ENCODE results near the gene SCN8A.

Gene SCN8A

GRCh38 chr12:51837286-51837685 is 246.3 kb downstream of the SCN8A start:
- no peak for DNase-seq

- no peak for DNase-seq
These were observed 247.0 kb downstream of the SCN8A start for GRCh38 chr12:51838036-51838435.

- no peak for DNase-seq
These were observed 247.7 kb downstream of the SCN8A start for GRCh38 chr12:51838762-51839161.

- no peak for DNase-seq
These were observed 248.4 kb downstream of the SCN8A start for GRCh38 chr12:51839310-51839947.

GRCh38 chr12:51840966-51841365 is 249.9 kb downstream of the SCN8A start:
- no peak for DNase-seq

DNA sequence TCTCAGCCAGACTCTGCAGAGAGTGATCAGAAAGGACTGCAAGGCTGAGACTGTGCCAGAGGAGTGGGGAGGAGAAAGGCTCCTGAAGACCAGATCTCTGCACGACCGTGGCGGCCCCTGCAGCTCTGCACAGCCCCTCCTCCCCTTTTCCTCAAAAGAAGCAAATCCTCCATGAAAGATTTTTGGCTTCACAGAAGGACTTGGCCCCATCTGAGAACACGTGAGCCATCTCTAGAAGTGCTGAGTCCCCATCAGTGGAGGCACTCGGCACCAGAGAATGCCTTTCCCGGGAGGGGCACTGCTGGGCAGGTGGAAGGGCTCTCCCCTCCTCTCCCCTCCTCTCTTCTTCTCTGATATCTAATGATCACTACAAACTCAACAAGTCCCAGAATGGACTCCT is 250.7 kb downstream of the SCN8A start:
- DNase-seq: no peak

- DNase-seq: no peak
These were observed 253.8 kb downstream of the SCN8A start for GRCh38 chr12:51844854-51845253.

GRCh38 chr12:51845482-51845881 is 254.4 kb downstream of the SCN8A start:
- DNase-seq: no peak

DNA sequence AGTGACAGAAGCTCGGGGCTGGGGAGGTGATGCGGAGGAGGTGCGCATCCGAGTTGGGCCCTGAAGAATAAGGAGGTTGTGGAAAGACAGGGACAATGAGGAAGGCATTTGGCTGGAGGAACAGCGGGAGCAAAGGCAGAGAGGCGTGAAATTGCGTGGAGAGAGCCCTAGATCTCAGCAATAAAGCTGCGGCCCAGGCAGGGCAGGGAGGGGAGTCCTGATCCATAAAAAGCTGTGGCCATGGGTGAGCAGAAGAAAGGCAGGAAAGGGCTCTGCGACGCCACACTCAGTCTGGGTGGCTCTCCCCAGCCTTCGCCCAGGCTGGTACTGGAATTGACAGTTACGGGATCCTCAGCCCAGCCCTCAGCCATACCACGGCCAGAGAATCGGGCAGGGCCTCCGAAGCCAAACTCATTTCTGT is 255.2 kb downstream of the SCN8A start:
- DNase-seq: no peak

- no peak for DNase-seq
These were observed 256.0 kb downstream of the SCN8A start for GRCh38 chr12:51846911-51847642.

DNA sequence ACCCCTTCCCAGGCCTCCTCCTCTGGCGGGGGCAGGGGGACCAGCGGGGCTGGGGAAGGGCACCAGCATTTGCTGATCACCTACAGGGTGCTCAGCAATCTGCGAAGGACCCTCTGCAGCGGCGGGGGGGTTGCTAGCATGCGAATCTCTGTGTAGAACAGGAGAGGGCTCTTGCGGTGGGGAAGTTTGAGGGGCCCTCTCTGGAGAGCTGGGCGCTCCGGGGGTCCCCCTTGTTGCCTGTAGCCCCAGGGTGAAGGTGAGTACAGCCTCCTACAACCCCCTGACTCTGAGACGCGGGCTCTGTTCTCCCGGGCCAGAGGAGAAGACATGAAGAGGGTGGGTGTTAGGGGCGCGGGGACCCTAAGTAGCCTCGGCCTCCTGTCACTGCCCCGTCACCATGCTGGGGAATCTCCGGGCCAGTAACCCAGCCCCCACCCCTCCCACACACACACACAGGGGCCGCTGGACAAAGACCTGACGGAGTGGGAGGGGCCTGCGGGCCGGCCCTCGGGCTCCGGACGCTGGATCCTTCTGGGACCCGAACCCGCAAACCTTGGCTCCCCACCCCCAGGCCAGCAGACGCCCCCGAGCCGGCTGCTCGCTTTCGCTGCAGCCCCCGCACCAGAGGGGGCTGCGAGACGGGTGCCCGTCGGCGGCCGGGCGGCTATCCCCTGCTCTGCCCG is 256.8 kb downstream of the SCN8A start:
- no peak for DNase-seq

DNA sequence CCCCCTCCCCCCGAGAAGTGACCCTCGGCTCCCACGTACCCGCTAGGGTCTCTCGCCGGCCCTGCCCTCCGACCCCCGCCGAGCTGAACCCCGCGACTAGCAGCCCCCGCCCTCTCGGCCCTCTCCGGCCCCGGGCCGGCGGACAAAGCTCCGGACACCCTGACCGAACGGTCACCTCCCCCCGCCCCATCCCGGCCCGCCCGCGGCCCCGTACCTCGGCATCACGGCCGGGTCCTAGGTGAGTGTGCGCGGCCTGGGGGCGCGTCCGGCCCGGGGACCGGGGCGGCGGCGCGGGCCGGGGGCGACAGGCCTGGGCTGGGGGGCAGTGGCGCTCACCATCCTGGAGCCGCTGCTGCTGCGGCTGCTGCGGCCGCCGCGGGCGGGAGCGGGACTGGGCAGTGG is 257.3 kb downstream of the SCN8A start, which contains the start of gene FIGNL2:
TSS of gene FIGNL2 (minus strand) at position 393 of the 402 bp plus-strand sequence. CDS start 26,305 bp downstream, outside the sequence.
- no peak for DNase-seq

DNA sequence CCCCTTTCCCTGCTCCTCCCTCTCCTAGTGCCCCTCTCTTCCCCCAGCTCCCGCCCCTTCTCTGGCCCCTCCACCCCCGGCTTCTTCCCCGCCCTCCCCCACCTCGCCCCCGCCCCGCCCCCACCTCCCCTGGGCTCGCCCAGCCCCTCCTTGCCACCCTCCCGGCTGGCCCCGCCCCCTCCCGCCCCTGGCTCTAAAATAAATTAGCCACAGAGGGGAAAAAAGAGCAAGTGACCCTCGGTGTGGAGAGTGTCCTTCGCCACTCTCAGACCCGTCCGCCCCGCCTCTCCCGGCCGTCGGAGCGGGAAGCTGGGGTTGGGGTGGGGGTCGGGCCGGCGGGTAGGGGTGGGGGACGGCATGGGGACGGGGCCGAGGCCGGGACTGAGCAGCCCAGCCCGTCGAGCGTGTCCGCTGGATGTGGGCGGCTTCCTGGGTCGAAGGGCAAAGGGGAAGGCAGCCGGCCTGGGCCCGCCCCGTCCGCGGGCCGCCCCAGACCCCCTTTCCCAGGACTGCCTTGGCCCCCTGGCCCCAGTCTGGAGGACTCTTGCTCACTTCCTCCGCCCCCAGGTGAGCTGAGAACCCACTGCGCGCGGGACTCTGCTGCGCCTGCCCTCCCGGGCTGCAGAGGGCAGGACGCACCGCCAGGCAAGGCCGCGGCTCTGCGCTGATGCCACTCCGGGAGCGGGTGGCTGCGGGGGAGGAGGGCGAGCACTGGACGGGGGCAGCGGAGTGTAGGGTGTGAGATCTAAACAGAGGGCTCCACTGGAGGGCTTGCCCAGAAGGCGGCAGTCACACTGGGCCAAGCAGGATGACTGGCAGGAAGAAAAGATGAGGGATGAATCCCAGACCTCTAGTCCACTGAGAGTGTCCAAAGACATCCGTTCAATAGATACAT is 258.1 kb downstream of the SCN8A start:
- DNase-seq: no peak

DNA sequence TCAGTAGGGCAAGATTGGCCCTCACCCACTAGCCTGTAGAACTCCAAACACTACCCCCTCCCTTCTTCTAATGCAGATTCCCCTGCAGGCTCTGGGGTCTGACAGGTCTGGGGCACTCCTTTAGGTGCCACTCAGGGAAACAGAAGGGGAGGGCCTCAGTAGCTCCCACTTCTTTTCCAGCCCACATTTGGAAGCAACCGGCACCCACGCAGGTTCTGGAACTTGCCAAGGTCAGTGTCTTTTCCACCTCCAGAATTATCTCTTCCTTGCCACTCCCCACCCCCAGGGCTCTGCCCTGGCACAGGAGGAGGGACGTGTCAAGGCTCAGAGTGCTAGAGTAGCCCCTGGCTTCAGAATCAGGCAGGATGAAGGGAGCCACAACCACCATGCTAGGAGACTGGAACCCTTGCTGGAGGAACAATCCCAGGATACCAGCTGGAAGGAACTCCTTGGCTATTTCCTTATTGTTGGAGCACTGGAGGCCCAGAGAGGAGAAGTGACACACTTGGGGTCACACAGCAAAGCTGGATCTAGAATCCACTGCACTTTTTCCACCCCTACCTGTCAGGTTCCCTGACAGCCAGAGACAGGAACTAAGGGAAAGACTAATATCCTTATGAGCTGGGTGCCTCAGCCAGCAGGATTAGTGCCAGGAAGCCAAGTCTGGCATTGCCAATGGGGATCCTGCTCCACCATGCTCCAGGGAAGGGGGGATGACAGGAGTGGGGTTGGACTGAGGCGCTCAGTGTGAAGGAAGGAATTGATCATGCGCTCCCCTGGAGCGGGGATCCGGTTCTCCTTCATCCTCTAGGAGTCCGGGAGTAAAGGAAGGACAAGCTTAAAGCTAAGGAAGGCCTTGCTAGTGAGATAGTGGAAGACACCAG is 259.3 kb downstream of the SCN8A start:
- DNase-seq: no peak

GRCh38 chr12:51850965-51851299 is 259.9 kb downstream of the SCN8A start:
- DNase-seq: no peak

- no peak for DNase-seq
These were observed 260.5 kb downstream of the SCN8A start for GRCh38 chr12:51851413-51852124.

DNA sequence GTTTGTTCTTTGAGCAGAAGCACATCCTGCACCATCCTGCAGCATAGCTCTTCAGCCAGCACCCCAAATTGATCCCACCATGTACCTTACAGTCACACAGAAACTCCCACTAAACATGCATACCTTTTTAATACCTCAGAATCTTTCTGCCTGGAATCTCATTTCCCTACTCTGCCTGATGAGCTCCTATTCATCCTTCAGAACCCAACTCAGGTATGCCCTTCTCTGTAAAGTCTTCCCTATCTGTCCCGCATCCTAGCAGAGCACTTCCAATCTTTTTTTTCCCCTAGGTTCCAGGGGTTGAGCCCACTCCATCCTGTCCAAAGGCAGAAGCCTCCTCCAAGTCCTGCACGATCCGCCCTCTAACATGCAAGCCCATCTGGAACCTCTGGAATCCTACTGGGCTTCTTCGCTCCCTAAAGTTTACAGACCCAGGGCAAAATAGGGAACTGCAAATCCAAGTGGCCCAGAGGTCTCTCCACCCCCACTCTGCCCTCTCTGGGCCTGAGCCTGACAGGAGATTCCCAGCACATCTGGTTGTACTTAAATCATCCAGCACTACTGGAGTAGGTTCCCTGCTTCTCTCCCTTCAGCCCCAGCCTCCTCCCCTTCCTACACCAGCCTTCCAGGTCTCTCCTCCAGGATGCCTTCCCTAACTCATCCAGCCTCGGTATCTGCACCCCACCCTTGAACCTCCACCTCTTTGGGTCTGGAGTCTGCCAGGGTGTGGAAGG is 261.5 kb downstream of the SCN8A start:
- DNase-seq: no peak

GRCh38 chr12:51855586-51856428 is 264.8 kb downstream of the SCN8A start:
- DNase-seq: no peak

- DNase-seq: no peak
These were observed 270.0 kb downstream of the SCN8A start for GRCh38 chr12:51860986-51861385.

Data from SHP77 treated with DMSO at 0.1 percent for 48 hours (cell line).